Heart left ventricle (tissue), 13 donors: ENCODE data around the gene MAP6D1.

ENCODE experiments used
- POLR2A ChIP-seq, 2 donors: fragments of 450-650 bp; IDR thresholded peaks; one replicate each; pipeline ENCODE4 v1.6.1; 2017; ENCODE audit warnings: antibody characterized with exemption in 2 of 2, mild to moderate bottlenecking in 2 of 2, moderate library complexity in 2 of 2
- TF ChIP-seq, protein P1 (sequence below), 12 donors: fragments of 200-600 bp; sonication (generic) in 4 of 12; IDR thresholded peaks; one replicate each; pipeline versions ENCODE4 v1.5.0 to v1.8.0; 2018 to 2022; ENCODE audit warnings: antibody characterized with exemption in 12 of 12, mild to moderate bottlenecking in 5 of 12
- donor health status: ischemic (EF 13 %, LVEDD 7.1; RV severe dilation, severe dysfunction).
- donor health status: DM: no; HTN: yes; CAD: no.
- donor health status: DM: no; HTN: no; CAD: no.
- donor health status: ischemic (EF 25% LVEDD 6.9; RV normal size, moderate dysfunction).
- donor health status: ischemic (EF 25% LVEDD 5.7; RV mildly dilated, moderate dysfunction).
- donor health status: ischemic (EF 35%, LVEDD 5.7; RV mildly dilated, moderate dysfunction).
- donor health status: nonischemic (EF 11% LVEDD 7.7; RV severe dilation, severe dysfunction).
- donor health status: DM: yes; HTN: yes; CAD: no.
- donor health status: PGD.
- donor health status: ischemic (EF 29% LVEDD 5.4; RV normal size, mild dysfunction).
- donor health status: nonischemic (EF 23%, LVEDD 6.1; RV moderate dilation, normal function).

DNA sequence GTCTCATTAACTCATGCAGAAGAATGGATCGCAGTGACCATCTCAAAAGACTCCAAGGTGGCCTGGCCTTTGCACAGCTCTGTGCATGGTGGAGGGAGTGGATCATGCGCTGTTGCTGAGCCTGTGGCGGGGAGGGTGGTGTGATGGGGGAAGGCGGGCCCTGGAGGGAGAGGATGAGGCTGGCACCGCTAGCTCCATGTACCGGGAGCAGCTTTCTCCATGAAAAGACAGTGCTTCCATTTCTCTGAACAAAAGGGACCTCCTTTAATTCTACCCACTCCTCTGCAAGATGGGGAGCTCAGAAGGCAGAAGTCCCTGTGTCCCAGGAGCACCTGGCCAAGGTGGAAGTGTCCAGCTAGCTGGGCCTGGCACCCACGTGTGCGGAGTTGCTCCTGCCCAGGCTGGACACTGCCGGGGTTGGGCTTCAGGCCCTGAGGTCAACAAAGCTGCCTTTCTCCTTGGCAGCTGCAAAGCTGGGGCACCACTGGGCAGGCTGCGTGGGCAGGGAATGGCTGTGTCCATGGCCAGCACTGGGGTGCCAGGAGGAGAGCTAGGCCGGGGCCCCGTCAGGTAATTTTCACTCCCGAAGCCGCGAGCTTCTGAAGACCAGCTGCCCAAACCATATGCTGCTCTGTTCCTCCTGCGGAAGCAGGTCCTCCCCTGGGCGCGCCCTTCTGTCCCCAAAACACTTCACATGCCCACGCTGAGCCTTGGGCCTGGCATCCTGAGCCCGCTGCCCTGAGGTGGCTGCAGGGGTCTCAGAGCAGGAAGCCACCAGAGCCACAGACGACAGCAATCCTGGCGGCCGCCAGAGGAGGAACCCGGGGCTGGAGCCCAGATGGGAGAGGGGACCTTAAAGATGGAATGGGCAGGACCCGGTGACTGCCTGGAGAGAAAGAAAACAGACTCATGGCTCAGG is 6.4 kb downstream of the MAP6D1 start:
- TF ChIP-seq POLR2A (IDR thresholded peaks at IDR 0.05): no peak
- TF ChIP-seq, protein P1, sequence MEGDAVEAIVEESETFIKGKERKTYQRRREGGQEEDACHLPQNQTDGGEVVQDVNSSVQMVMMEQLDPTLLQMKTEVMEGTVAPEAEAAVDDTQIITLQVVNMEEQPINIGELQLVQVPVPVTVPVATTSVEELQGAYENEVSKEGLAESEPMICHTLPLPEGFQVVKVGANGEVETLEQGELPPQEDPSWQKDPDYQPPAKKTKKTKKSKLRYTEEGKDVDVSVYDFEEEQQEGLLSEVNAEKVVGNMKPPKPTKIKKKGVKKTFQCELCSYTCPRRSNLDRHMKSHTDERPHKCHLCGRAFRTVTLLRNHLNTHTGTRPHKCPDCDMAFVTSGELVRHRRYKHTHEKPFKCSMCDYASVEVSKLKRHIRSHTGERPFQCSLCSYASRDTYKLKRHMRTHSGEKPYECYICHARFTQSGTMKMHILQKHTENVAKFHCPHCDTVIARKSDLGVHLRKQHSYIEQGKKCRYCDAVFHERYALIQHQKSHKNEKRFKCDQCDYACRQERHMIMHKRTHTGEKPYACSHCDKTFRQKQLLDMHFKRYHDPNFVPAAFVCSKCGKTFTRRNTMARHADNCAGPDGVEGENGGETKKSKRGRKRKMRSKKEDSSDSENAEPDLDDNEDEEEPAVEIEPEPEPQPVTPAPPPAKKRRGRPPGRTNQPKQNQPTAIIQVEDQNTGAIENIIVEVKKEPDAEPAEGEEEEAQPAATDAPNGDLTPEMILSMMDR (IDR thresholded peaks at IDR 0.05): no peak
